ENCODE measurements around the gene PDCD1LG2.

GRCh38 chr9:5562806-5563416, 52.6 kb downstream of the PDCD1LG2 start:
- TF ChIP-seq POLR2A (IDR thresholded peaks at IDR 0.05): no peak
- no peak for TF ChIP-seq EP300 (IDR thresholded peaks at IDR 0.05)

Data from ovary (tissue), 1 donor.